GM18505 (cell line): Measurements from ENCODE around the gene MIGA2.

Experiments
- ATAC-seq: cut with Tn5 transposase; IDR thresholded peaks from one replicate; pipeline ENCODE4 v1.9.1; 2021; ENCODE audit not compliant: unreplicated experiment
- POLR2A ChIP-seq: IDR thresholded peaks from 4 replicates; pipeline ENCODE4 v1.6.1; 2011; ENCODE audit warnings: borderline replicate concordance; ENCODE audit not compliant: insufficient read depth, insufficient read length; ENCODE audit errors: extremely low read depth

Gene MIGA2

GRCh38 chr9:129063061-129063460 is 26.6 kb downstream of the MIGA2 start:
- no peak for ATAC-seq
- no peak for TF ChIP-seq POLR2A

GRCh38 chr9:129064499-129064908 is 28.1 kb downstream of the MIGA2 start:
- no peak for ATAC-seq
- no peak for TF ChIP-seq POLR2A

GRCh38 chr9:129068110-129068509 is 31.7 kb downstream of the MIGA2 start:
- no peak for TF ChIP-seq POLR2A

GRCh38 chr9:129068990-129069861 is 32.8 kb downstream of the MIGA2 start:
- peak; percentile 73 for ATAC-seq
- TF ChIP-seq POLR2A: no peak

More at GRCh38 chr9:129068110-129068509, 31.7 kb downstream of the MIGA2 start:
- no peak for ATAC-seq

- no peak for TF ChIP-seq POLR2A
- no peak for ATAC-seq
These were observed 33.6 kb downstream of the MIGA2 start for GRCh38 chr9:129069862-129070641.

- TF ChIP-seq POLR2A: no peak
- no peak for ATAC-seq
These were observed 34.5 kb downstream of the MIGA2 start for GRCh38 chr9:129070696-129071525.

- TF ChIP-seq POLR2A: no peak
- no peak for ATAC-seq
These were observed 35.2 kb downstream of the MIGA2 start for GRCh38 chr9:129071526-129072126.

- ATAC-seq: no peak
- no peak for TF ChIP-seq POLR2A
These were observed 35.7 kb downstream of the MIGA2 start for GRCh38 chr9:129072171-129072570.

- ATAC-seq: no peak
- TF ChIP-seq POLR2A: no peak
These were observed 37.0 kb downstream of the MIGA2 start for GRCh38 chr9:129073404-129073803.

- ATAC-seq: no peak
- TF ChIP-seq POLR2A: no peak
These were observed 37.7 kb downstream of the MIGA2 start for GRCh38 chr9:129074106-129074505.

GRCh38 chr9:129075996-129076639 is 39.7 kb downstream of the MIGA2 start:
- TF ChIP-seq POLR2A: no peak
- no peak for ATAC-seq

- TF ChIP-seq POLR2A: no peak
These were observed 40.2 kb downstream of the MIGA2 start for GRCh38 chr9:129076640-129077037.

More at GRCh38 chr9:129076640-129077037, 40.2 kb downstream of the MIGA2 start:
- ATAC-seq: no peak
